Superior temporal gyrus (tissue), 1 donor: ENCODE results near the gene NDUFB1.

ENCODE experiments used
- DNase-seq: peaks from one replicate; pipeline ENCODE4 v3.0.0-alpha.2; 2016; ENCODE audit errors: extremely low spot score

The NDUFB1 gene

GRCh38 chr14:92099802-92100201 is 21.7 kb downstream of the NDUFB1 start:
- DNase-seq: no peak

GRCh38 chr14:92093320-92093719 is 28.2 kb downstream of the NDUFB1 start:
- no peak for DNase-seq

GRCh38 chr14:92088494-92088893 is 33.0 kb downstream of the NDUFB1 start:
- DNase-seq: no peak

- DNase-seq: no peak
These were observed 47.0 kb downstream of the NDUFB1 start for GRCh38 chr14:92074555-92074954.
